Ishikawa (cell line): Measurements from ENCODE around the gene PSTPIP1.

ENCODE experiments used
- CEBPB ChIP-seq: IDR thresholded peaks from 2 replicates; pipeline ENCODE4 v1.6.1; 2012
- CREB1 ChIP-seq: IDR thresholded peaks from 2 replicates; pipeline ENCODE4 v1.6.1; 2012; ENCODE audit warnings: low read depth
- EGR1 ChIP-seq: IDR thresholded peaks from 2 replicates; pipeline ENCODE4 v1.6.1; 2012
- EP300 ChIP-seq: IDR thresholded peaks from 2 replicates; pipeline ENCODE4 v1.6.1; 2012; ENCODE audit warnings: borderline replicate concordance
- MAX ChIP-seq: IDR thresholded peaks from 2 replicates; pipeline ENCODE4 v1.6.1; 2012
- RAD21 ChIP-seq: IDR thresholded peaks from 2 replicates; pipeline ENCODE4 v1.6.1; 2012; ENCODE audit warnings: low read depth
- TAF1 ChIP-seq: IDR thresholded peaks from 2 replicates; pipeline ENCODE4 v1.6.1; 2012; ENCODE audit warnings: low read depth, mild to moderate bottlenecking
- TCF12 ChIP-seq: IDR thresholded peaks from 2 replicates; pipeline ENCODE4 v1.6.1; 2012; ENCODE audit warnings: low read depth
- USF1 ChIP-seq: IDR thresholded peaks from 2 replicates; pipeline ENCODE4 v1.6.1; 2012
- ZBTB7A ChIP-seq: IDR thresholded peaks from 2 replicates; pipeline ENCODE4 v1.6.1; 2012; ENCODE audit warnings: low read depth

GRCh38 chr15:77020348-77021087, 25.6 kb downstream of the PSTPIP1 start:
- TF ChIP-seq ZBTB7A (no peak), EP300 (no peak), RAD21 (no peak), USF1 (no peak), TCF12 (no peak), TAF1 (no peak), CREB1 (no peak), MAX (no peak), EGR1 (no peak), CEBPB (no peak)
